GM10248 (cell line): ENCODE measurements around the gene RRAGC.
"Not testable (repeated sequence)": the region's sequence is repeated elsewhere in the genome, so short reads cannot be mapped to it uniquely, and the experiment has no call there.

Experiments
- CTCF ChIA-PET: fragments of 300-600 bp; sonication (Branson Sonifier 250); formaldehyde crosslinking; extraction: SDS; loops from one replicate; lab custom pipeline; 2021; ENCODE audit warnings: antibody characterized with exemption; lab: Yijun Ruan, JAX
- POLR2A ChIA-PET: fragments of 350-650 bp; sonication (Branson Sonifier 250); formaldehyde crosslinking; extraction: SDS; loops from one replicate; lab custom pipeline; 2020; ENCODE audit warnings: antibody characterized with exemption; lab: Yijun Ruan, JAX
- DNase-seq: peaks from one replicate; pipeline ENCODE4 v3.0.0; 2012; ENCODE audit errors: extremely low spot score
- TF ChIP-seq, protein P1 (sequence below): IDR thresholded peaks from 2 replicates; pipeline ENCODE4 v1.5.1; 2012; ENCODE audit warnings: mild to moderate bottlenecking, low read depth; ENCODE audit errors: extremely low read depth, missing control alignments, control extremely low read depth

Gene RRAGC

DNA sequence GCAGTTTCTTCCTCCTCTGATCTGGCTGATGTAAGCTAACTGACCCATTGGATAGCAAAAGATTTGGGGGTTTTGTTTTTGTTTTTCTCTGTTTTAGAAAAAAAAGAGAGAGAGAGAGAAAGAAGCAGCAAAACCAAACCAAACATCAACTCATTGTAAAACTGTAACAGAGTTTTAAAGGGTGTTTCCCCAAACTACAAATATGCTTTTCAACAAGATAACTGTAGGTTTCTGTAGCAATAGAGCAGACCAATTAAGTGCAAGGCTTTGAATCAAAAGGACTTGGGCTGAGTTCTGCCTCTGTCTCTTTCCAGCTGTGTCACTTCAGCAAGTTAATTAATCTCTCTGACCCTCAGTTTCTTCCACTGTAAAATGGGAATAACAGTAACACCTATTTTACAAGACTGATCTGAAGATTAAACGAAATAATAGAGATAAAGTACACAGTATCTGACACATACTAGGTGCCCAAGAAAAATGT is 44.5 kb downstream of the RRAGC start:
- TF ChIP-seq, protein P1, sequence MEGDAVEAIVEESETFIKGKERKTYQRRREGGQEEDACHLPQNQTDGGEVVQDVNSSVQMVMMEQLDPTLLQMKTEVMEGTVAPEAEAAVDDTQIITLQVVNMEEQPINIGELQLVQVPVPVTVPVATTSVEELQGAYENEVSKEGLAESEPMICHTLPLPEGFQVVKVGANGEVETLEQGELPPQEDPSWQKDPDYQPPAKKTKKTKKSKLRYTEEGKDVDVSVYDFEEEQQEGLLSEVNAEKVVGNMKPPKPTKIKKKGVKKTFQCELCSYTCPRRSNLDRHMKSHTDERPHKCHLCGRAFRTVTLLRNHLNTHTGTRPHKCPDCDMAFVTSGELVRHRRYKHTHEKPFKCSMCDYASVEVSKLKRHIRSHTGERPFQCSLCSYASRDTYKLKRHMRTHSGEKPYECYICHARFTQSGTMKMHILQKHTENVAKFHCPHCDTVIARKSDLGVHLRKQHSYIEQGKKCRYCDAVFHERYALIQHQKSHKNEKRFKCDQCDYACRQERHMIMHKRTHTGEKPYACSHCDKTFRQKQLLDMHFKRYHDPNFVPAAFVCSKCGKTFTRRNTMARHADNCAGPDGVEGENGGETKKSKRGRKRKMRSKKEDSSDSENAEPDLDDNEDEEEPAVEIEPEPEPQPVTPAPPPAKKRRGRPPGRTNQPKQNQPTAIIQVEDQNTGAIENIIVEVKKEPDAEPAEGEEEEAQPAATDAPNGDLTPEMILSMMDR: no peak
- ChIA-PET CTCF (no interaction called here), POLR2A (interaction anchor here (0.6 kb wide), 1 partner anchor 174 kb away, joined by 11 read pairs; no protein-coding TSS in a partner anchor)
- no peak for DNase-seq

DNA sequence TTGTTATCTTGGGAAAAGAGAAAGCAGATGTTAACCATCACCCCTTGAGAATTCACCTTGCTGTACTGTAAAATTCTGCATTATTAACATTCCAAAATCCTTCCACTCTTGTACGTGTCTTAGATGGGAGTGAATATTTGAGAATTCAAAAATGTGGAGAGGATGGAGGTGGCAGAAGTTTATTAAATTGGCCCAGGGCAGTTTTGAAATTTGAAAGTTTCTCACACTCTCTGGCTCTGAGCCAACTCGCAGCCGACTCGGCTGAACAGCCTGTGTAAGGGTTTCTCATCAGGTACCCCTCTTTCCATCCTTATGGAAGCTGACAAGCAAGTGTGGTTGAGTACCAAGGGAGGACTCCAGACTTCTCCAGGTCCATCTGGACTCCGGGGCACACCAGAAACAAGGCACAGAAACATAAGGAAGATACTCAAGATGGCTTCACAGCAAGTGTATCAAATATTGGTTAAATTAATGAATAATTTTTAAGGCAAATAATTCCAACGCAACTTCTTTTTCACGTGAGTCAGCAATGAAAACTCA is 45.1 kb downstream of the RRAGC start:
- POLR2A ChIA-PET: no interaction called here
- CTCF ChIA-PET: no interaction called here
- TF ChIP-seq, protein P1: no peak
- DNase-seq: no peak

DNA sequence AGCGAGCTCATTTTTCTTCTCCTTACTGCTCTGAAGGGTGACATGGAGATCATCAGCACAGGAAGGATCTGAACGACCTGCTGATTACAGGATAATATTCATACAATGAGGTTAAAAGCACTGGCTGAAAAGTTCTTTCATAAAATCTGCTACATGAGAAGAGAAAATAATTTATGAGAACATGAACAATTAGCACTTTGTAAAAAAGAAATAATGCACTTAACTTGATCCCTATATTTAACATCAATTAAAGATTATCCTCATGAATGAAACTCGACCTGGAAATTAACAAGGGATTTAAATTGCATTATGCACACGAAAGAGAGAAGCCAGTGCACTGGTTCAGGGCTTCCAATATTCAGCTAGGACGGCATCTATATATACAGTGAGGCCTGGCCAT is 46.6 kb downstream of the RRAGC start:
- TF ChIP-seq, protein P1: no peak
- ChIA-PET POLR2A (no interaction called here), CTCF (interaction anchor here (1.0 kb wide), 1 partner anchor 10 kb away, joined by 3 read pairs; no protein-coding TSS in a partner anchor)
- DNase-seq: no peak

DNA sequence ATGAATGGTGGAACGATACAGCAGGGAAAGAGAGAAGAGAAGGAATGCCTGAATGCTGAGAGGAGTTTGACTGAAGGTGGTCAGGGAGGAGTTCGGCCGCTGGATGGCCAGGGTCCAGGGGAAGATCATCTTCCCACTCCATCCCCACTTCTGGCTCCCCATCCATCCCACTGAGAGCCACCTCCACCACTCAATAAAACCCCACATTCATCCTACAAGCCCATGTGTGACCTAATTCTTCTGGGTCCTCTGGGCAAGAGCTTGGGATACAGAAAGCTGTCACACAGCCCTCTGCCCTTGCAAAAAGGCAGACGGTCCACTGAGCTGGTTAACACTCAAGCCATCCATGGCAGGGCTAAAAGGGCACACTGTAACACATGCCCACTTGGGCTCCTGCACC is 48.1 kb downstream of the RRAGC start:
- POLR2A ChIA-PET, CTCF ChIA-PET, DNase-seq: not testable (repeated sequence)

DNA sequence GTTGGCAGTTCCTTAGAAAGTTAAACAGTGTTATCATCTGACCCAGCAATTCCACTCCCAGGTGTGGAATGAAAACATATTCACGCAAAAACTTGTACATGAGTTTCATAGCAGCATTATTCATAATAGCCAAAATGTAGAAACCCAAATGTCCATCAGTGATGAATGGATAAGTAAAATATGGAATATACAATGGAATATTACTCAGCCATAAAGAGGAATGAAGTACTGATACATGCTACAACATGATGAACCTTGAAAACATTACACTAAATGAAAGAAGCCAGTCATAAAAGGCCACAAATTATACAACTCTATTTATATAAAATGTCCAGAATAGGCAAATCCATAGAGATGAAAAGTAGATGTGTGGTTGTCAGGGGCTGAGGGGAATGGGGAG is 53.5 kb downstream of the RRAGC start:
- ChIA-PET POLR2A (no interaction called here), CTCF (no interaction called here)

DNA sequence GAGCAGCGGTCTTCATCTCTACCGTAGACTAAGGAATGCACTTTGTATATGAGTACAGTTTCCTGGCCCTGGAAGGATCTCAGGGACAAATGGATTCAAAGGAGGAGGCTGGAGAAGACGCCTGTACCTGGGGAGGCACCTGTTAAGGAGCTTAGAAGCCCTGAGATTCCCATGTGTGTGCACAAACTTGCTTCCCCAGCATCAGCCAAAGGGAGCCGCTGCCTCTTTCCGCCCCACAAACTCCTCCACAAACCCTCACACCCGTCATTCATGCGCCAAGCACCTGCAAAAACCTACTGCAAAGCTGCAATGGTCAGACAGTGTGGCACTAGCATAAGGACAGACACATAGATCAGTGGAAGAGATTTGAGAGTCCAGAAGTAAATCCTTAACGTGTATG is 54.5 kb downstream of the RRAGC start:
- CTCF ChIA-PET: no interaction called here
- POLR2A ChIA-PET: no interaction called here
- TF ChIP-seq, protein P1: no peak
- no peak for DNase-seq

More for the DNA sequence above, 53.5 kb downstream of the RRAGC start:
- no peak for DNase-seq
- TF ChIP-seq, protein P1: no peak

DNA sequence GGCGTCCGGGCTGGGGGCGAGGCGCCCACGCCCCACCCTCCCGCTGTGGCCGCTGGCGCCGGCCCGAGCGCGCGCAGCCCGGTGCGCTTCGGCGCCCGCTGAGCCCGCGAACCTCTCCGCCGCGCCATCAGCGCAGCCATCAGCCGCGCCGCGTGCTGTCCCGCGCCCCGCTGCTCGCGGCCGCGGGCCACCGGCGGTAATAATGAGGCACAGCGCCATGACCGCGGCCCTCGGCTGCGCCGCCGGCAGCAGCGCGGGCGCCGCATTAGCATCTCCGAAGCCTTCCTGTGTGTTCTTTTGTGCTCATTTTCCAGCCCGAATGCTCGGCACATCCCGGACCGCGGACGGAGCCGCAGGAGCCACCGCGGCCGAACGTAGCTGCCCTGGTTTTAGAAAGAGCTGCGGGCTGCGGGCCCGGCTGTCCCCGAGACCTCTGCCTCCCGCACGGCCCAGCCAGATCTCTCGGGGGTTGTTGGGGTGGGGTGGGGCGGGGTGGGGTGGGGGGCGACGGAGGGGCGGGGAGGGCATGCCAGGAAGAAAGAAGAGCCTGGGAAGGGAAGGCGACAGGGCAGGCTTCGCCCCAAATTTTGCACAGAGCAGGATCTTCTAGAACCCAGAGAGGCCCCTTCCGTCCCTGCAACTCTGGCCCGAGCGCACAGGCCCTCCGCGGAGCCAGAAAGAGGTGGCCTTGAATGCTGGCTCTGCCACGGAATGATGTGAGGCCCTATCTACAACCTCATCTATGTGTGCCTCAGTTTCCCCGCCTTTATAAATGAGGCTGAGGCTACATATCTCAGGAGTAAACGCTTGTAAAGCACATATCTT is 55.3 kb downstream of the RRAGC start:
- no peak for DNase-seq
- TF ChIP-seq, protein P1: no peak
- POLR2A ChIA-PET: no interaction called here
- CTCF ChIA-PET: no interaction called here
